Pulmonary artery endothelial cell (primary cell): ENCODE measurements around the gene THG1L. TPM values are rescaled to one million over a fixed set of nuclear protein-coding genes. Genes with fewer than 3 reads are reported as not detected.
"Not testable (repeated sequence)": the region's sequence is repeated elsewhere in the genome, so short reads cannot be mapped to it uniquely, and the experiment has no call there.

ENCODE experiments used
- DNase-seq: peaks from one replicate; pipeline ENCODE4 v3.0.0-alpha.2; 2011; ENCODE audit warnings: low read depth, low spot score
- total RNA-seq: library from RNA; depleted of rRNA; stranded (reverse); fragments of >200 nt; gene quantifications from 2 replicates; pipeline ENCODE4 v1.2.3, GENCODE V29; 2014

The THG1L gene
- total RNA-seq, 1 donor from 2014 or later, result 15.4 TPM

- not testable (repeated sequence) for DNase-seq
Measured at GRCh38 chr5:157726607-157727006, 4.6 kb upstream of the THG1L start.

- DNase-seq, result not testable (repeated sequence)
Measured at GRCh38 chr5:157727858-157728257, 3.4 kb upstream of the THG1L start.

GRCh38 chr5:157729858-157730257 lies 1.4 kb upstream of the THG1L start:
- DNase-seq, result no peak

- no peak for DNase-seq
Measured at GRCh38 chr5:157730900-157731271, 334 bp upstream of the THG1L start.

- DNase-seq, result no peak
Measured at GRCh38 chr5:157732130-157732514, 902 bp downstream of the THG1L start.

- no peak for DNase-seq
Measured at GRCh38 chr5:157732596-157733262, 1.5 kb downstream of the THG1L start.

- no peak for DNase-seq
Measured at GRCh38 chr5:157734436-157734835, 3.2 kb downstream of the THG1L start.

- DNase-seq, result no peak
Measured at GRCh38 chr5:157735991-157736390, 4.8 kb downstream of the THG1L start.

- no peak for DNase-seq
Measured at GRCh38 chr5:157739388-157740228, 8.4 kb downstream of the THG1L start.

- no peak for DNase-seq
Measured at GRCh38 chr5:157740229-157740610, 9.0 kb downstream of the THG1L start.

GRCh38 chr5:157741131-157741530 lies 9.9 kb downstream of the THG1L start:
- no peak for DNase-seq

- DNase-seq, result no peak
Measured at GRCh38 chr5:157743163-157744050, 12.2 kb downstream of the THG1L start, which contains the start of gene LSM11. Gene LSM11 (plus strand): TSS chr5:157743712. CDS start chr5:157743751, 39 bp downstream.

GRCh38 chr5:157744051-157745011 lies 13.1 kb downstream of the THG1L start:
- no peak for DNase-seq

GRCh38 chr5:157745041-157745456 lies 13.8 kb downstream of the THG1L start:
- DNase-seq, result no peak

GRCh38 chr5:157747173-157747740 lies 16.0 kb downstream of the THG1L start:
- DNase-seq, result no peak

GRCh38 chr5:157747766-157748700 lies 16.8 kb downstream of the THG1L start:
- no peak for DNase-seq

GRCh38 chr5:157748760-157749461 lies 17.7 kb downstream of the THG1L start:
- DNase-seq, result no peak

- no peak for DNase-seq
Measured at GRCh38 chr5:157749462-157749799, 18.2 kb downstream of the THG1L start.

- no peak for DNase-seq
Measured at GRCh38 chr5:157750320-157750719, 19.1 kb downstream of the THG1L start.
